Measurements from ENCODE around the gene OR2L2. TPM values are rescaled to one million over a fixed set of nuclear protein-coding genes. Genes with fewer than 3 reads are reported as not detected.
"Not testable (repeated sequence)": the region's sequence is repeated elsewhere in the genome, so short reads cannot be mapped to it uniquely, and the experiment has no call there.

OR2L2 gene
- total RNA-seq = not detected in 2 replicates

DNA sequence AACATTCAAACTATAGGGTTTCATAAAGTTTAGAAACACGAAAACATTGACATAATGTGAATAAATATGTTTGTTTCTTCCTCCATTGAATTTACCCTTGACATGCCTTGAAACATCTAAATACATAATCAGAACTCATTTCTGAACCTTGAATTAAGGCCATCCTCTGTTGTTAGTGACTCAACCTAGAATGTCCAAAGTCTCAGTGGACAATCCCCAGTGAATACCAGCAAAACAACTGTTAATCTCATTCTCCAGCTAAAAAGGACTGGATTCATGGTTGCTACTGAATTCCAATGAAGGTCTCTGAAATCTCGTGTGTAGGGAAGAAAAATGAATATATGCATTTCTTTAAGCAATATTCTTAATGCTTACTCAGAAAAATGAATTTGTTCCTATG, at the start of gene OR2L2:
OR2L2 (plus strand) TSS at position 301 of the 400 bp plus-strand sequence. CDS start 8,198 bp downstream, outside the sequence.
- DNase-seq (ENCODE audit: low read depth in 2 of 2) = no peak

DNA sequence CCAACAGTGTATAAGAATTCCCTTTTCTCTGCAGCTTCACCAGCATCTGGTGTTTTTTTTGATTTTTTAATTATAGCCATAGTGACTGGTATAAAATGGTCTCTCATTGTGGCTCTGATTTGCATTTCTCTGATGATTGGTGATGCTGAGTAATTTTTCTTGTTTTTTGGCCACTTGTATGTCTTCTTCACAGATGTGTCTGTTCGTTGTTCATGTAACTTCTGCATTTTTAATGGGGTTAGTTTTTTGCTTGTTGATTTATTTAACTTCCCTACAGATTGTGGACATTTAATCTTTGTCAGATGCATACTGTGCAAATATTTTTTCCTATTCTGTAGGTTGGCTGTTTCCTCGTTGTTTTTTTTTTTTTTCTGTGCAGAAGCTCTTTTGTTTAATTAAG, 36.9 kb upstream of the OR2L2 start:
- no peak for DNase-seq (ENCODE audit: low read depth in 2 of 2)

DNA sequence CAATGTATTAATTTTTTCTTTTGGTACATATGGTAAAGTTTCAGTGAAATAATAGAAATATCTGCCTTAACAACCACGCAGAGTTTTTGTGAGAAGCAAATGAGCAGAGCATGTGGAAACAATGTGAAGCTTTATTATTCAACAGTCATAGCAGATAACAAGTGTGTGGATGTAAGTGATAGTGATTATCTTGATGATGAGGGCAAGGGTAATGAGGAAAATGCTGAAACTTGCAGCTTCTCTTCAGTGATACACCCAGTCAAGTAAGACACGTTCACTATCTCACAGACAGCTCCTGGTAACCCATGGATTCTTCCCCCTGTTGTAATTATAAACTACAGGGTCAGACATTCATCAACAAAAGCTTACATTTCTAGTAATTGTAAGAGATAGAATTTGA, 31.1 kb upstream of the OR2L2 start:
- no peak for DNase-seq (ENCODE audit: low read depth in 2 of 2)

GRCh38 chr1:248000169-248000568, 29.7 kb upstream of the OR2L2 start:
- DNase-seq (ENCODE audit: low read depth in 2 of 2) = no peak

GRCh38 chr1:248007778-248008177, 22.1 kb upstream of the OR2L2 start:
- DNase-seq (ENCODE audit: low read depth in 2 of 2) = no peak

DNA sequence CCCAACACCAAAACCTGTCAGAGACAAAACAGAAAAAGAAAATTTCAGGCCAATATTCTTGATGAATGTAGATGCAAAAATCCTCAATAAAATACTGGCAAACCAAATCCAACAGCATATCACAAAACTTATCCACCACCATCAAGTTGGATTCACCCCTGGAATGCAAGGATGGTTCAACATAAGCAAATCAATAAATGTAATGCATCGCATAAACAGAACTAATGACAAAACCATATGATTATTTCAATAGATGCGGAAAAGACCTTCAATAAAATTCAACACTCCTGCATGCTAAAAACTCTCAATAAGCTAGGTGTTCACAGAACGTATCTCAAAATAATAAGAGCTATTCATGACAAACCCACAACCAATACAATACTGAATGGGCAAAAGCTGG, 20.2 kb upstream of the OR2L2 start:
- DNase-seq (ENCODE audit: low read depth in 2 of 2) = no peak

- DNase-seq (ENCODE audit: low read depth in 2 of 2) = no peak
Measured at GRCh38 chr1:248013229-248013710, 16.6 kb upstream of the OR2L2 start, which contains the start of gene OR2L5. Gene OR2L5, plus strand, starts transcription at chr1:248013660. Its CDS starts 8,288 bp downstream, at chr1:248021948.

DNA sequence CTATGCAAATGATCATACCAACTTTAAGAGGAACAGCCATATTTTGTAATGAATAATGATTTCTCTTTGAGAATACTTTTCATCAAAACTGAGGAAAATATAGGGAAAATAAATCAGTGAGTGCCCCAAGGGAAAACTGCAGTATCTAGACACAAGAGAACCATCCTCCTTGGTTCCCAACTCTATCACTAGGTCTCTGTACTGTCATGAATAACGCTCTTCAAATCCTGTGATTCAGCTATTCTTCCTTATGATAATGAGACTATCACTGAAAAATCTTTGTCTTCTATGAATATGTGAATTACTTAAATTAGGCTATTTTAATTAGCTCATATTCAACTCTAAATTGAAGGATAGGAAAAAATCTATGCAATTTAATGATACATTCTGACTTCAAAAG, 14.1 kb upstream of the OR2L2 start:
- DNase-seq (ENCODE audit: low read depth in 2 of 2) = no peak

DNA sequence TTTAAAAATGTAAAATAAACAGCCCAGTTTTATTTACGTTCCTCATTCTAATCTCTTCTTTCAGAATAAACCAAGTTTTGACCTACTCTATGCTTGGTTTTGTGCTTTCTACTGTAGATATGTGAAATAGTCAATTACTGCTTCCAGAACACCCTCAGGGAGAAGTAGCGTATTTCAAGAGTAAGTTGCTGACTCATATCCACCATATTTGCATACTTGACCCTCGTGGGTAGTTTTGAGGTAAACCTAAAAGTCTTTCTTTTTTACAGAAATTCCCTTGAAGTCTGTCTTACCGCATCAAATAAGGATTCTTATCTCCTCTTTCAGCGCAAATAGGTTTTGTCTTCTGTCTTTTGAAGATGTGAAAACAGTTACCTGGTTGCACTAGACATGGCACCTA, 15.3 kb downstream of the OR2L2 start:
- DNase-seq (ENCODE audit: low read depth in 2 of 2) = no peak

GRCh38 chr1:248046536-248046935, 16.7 kb downstream of the OR2L2 start, which contains the start of gene OR2L3:
Gene OR2L3, plus strand, starts transcription at chr1:248046836. Its CDS starts 13,846 bp downstream, at chr1:248060682.
- no peak for DNase-seq (ENCODE audit: low read depth in 2 of 2)

DNA sequence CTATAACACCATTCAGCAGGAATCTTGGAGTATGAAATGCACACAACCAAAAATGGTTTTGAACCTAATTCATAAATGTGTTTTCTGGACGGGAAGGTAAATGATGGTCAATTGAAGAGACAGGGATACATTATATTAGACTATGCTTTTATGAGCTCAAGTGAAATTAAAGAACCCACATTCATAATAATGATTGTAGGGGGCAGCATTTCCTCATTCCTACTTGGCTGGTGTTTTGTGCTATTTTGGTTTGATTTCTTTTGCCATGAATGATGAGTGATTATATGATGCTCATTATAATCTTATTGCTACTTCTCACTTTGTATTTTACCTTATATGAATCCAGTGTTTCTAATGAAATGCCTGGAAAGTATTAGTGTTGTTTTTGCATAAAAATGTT, 17.1 kb downstream of the OR2L2 start:
- DNase-seq (ENCODE audit: low read depth in 2 of 2) = no peak

GRCh38 chr1:248054671-248055070, 24.8 kb downstream of the OR2L2 start:
- no peak for DNase-seq (ENCODE audit: low read depth in 2 of 2)

DNA sequence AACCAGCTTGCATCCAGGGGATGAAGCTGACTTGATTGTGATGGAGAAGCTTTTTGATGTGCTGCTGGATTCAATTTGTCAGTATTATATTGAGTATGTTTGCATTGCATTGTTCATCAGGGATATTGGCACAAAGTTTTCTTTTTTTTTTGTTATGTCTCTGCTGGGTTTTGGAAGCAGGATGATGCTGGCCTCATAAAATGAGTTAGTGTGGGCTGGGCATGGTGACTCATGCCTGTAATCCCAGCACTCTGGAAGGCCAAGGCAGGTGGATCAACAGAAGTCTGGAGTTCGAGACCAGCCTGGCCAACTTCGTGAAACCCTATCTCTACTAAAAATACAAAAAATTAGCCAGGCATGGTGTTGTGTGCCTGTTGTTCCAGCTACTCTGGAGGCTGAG, 25.4 kb downstream of the OR2L2 start:
- no peak for DNase-seq (ENCODE audit: low read depth in 2 of 2)

- no peak for DNase-seq (ENCODE audit: low read depth in 2 of 2)
Measured at GRCh38 chr1:248065071-248065470, 35.2 kb downstream of the OR2L2 start.

DNA sequence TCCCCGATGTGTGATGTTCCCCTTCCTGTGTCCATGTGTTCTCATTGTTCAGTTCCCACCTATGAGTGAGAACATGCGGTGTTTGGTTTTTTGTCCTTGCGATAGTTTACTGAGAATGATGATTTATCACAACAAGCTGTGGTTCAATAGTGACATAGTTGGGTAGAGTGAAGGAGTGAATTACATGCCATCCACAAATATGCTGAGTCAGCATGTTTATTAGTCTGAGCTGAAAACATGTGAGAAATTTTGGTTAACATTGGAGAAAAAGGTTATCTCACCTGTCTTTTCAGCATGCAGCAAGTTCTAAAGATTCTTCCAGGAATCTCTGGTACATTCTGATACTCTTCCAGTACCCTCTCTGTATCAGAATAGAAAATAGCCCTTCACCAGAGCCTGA, 35.7 kb downstream of the OR2L2 start:
- no peak for DNase-seq (ENCODE audit: low read depth in 2 of 2)

DNA sequence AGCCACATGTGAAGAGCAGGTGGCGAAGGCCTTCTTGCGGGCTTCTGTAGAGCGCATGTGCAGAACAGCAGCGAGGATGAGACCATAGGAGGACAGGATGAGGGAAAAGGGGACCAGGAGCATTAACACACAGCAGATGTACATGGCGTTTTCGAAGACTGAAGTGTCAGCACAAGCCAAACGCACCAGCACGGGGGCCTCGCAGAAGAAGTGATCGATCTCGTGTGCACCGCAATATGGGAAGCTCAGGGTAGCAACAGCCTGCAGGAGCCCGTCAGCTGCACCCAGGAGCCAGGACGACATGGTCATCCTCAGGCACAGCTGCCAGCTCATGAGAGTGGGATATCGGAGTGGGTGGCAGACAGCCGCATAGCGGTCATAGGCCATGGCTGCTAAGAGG, 54.0 kb downstream of the OR2L2 start:
- not testable (repeated sequence) for DNase-seq (ENCODE audit: low read depth in 2 of 2)

Other genes starting within 250 kb of the OR2L2 start
- gene OR14A16, start 206.0 kb upstream of the OR2L2 start, total RNA-seq = not detected in 2 replicates
- gene OR11L1, start 188.2 kb upstream of the OR2L2 start, total RNA-seq = not detected in 2 replicates
- under 0.01 and 0.25 TPM in 2 replicates for gene TRIM58, start 172.9 kb upstream of the OR2L2 start, total RNA-seq
- gene OR2W3, start 134.5 kb upstream of the OR2L2 start, total RNA-seq = not detected in 2 replicates
- gene OR2T8, start 109.8 kb upstream of the OR2L2 start, total RNA-seq = not detected in 2 replicates
- gene OR2AJ1, start 105.2 kb upstream of the OR2L2 start, total RNA-seq = not detected in 2 replicates
- not detected in 2 replicates for gene OR2L8, start 81.2 kb upstream of the OR2L2 start, total RNA-seq
- gene OR2AK2, start 64.8 kb upstream of the OR2L2 start, total RNA-seq = not detected in 2 replicates
- gene OR2L5, start 16.4 kb upstream of the OR2L2 start, total RNA-seq = not detected in 2 replicates
- not detected in 2 replicates for gene OR2L3, start 16.8 kb downstream of the OR2L2 start, total RNA-seq
- gene OR2L13, start 65.1 kb downstream of the OR2L2 start, total RNA-seq = not detected in 2 replicates
- gene OR2M5, start 115.1 kb downstream of the OR2L2 start, total RNA-seq = not detected in 2 replicates
- not detected in 2 replicates for gene OR2M2, start 144.8 kb downstream of the OR2L2 start, total RNA-seq
- gene OR2M3, start 167.2 kb downstream of the OR2L2 start, total RNA-seq = not detected in 2 replicates
- gene OR2M4, start 201.3 kb downstream of the OR2L2 start, total RNA-seq = not detected in 2 replicates
- not detected in 2 replicates for gene OR2T33, start 247.9 kb downstream of the OR2L2 start, total RNA-seq

All from dermis microvascular lymphatic vessel endothelial cell (primary cell).